Endometrial microvascular endothelial cells (primary cell): ENCODE data around the gene XPO5. TPM values are rescaled to one million over a fixed set of nuclear protein-coding genes. Genes with fewer than 3 reads are reported as not detected.
"Not testable (repeated sequence)": the region's sequence is repeated elsewhere in the genome, so short reads cannot be mapped to it uniquely, and the experiment has no call there.

ENCODE experiments used
- in situ Hi-C: cut with HindIII; loops from 2 replicates; pipeline ENCODE4 v1.10.0; 2017; ENCODE audit warnings: low sequenced_read_pairs, low pct_unique_long_range_greater_than_20kb; ENCODE audit errors: inconsistent ontology term
- total RNA-seq: library from RNA; depleted of rRNA; stranded (reverse); fragments of >200 nt; gene quantifications from one replicate; pipeline ENCODE4 v1.2.3, GENCODE V29; 2015; ENCODE audit errors: inconsistent ontology term

Gene XPO5
- total RNA-seq, 1 donor from 2014 or later: 37.4 TPM

- in situ Hi-C loops: loop anchor here (10.0 kb wide), 1 partner anchor 120 kb away; no protein-coding TSS in a partner anchor
Observed at GRCh38 chr6:43504756-43505593, 70.9 kb downstream of the XPO5 start.

- in situ Hi-C loops: loop anchor here (10.0 kb wide), 1 partner anchor 119 kb away; no protein-coding TSS in a partner anchor
Observed at GRCh38 chr6:43503443-43503842, 72.4 kb downstream of the XPO5 start.

GRCh38 chr6:43502666-43503065 is 73.2 kb downstream of the XPO5 start:
- in situ Hi-C loops: loop anchor here (10.0 kb wide), 1 partner anchor 118 kb away; no protein-coding TSS in a partner anchor

DNA sequence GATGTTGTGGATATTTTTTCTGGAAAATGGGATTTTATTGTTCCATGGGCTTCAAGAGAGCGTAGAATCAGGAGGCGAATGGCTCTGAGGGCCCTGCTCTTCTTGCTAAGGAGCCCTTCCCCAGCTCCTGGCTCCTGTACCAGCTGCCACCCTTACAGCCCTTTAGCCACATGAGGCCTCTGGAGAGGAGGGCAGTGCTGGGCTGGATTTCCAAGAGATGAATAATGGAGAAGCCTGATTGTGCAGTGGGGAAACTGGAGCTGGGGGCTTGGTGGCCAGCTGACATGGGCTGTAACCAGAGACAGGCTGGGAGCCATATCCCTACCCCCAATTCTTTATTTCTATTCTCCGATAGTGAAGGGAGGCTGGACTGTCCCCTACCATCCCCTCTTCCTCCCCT is 74.9 kb downstream of the XPO5 start:
- in situ Hi-C loops: loop anchor here (10.0 kb wide), 1 partner anchor 116 kb away; no protein-coding TSS in a partner anchor

DNA sequence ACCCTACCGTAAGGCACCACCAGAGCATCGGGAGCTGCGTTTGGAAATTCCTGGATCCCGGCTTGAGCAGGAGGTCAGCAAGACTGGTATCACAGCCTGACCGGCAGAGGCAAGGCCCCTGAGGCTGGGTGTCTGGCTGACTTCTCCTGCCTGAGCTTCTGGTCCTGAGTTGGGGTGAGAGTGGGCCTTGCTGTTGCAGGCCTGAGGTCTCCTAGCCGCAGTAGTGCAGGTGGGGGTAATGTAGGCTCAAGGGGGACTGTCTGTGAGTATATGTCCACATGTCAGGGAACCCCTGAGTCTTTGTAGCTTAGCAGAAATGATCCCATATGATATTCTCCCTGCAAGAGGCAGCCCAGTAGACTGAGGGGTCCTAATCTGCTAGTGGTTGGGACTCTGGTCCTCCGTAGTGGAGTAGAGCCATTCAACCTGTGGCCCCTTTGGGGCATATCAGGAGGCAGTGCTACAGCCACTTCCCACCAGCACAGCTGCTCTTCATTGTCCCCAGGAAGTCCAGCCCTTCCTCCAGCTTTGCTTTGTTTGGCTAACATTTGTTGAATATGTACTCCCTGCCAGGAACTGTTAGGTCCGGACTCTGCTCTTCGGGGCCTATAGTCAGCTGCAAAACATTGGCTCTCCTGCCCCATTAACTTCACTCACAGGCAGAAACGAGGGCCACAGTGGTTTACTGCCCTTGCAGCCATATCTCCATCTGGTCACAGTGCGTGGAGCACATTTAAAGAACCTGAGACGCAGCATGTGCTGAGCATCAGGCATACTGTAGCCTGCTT is 76.6 kb downstream of the XPO5 start:
- in situ Hi-C loops: no loop called here

GRCh38 chr6:43498291-43498690 is 77.5 kb downstream of the XPO5 start:
- in situ Hi-C loops: not testable (repeated sequence)

DNA sequence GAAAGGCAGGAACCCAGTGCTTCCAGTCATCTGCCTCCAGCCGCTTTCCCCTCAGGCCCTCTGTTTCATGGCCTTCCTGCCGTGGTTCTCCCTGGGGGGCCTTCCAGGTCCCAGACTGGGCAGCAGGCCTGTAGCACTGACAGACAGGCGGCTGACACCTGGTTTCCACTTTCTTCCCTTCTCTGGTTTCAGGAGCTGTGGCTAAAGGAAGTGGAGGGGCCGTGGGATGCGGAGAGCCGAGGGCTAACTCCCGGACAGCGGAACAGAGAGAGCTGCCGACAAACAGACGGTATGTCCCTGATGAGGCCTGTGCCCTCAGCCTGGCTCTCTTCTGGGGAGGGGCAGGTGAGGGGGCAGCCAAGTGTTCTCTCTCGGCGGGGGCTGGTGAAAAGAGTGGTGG is 78.1 kb downstream of the XPO5 start:
- in situ Hi-C loops: no loop called here

DNA sequence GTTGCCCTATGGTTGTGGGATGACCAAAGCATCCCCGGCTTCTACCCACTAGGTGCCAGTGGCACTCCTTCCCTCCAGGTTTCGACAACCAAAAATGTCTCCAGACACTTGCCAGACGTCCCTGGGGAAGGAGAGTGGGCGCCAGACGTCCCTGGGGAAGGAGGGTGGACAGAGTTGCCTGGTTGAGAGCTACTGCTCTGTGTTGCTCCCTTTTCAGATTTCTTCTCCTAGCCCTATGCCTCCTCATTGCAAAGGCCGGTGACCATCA is 78.8 kb downstream of the XPO5 start:
- in situ Hi-C loops: no loop called here

DNA sequence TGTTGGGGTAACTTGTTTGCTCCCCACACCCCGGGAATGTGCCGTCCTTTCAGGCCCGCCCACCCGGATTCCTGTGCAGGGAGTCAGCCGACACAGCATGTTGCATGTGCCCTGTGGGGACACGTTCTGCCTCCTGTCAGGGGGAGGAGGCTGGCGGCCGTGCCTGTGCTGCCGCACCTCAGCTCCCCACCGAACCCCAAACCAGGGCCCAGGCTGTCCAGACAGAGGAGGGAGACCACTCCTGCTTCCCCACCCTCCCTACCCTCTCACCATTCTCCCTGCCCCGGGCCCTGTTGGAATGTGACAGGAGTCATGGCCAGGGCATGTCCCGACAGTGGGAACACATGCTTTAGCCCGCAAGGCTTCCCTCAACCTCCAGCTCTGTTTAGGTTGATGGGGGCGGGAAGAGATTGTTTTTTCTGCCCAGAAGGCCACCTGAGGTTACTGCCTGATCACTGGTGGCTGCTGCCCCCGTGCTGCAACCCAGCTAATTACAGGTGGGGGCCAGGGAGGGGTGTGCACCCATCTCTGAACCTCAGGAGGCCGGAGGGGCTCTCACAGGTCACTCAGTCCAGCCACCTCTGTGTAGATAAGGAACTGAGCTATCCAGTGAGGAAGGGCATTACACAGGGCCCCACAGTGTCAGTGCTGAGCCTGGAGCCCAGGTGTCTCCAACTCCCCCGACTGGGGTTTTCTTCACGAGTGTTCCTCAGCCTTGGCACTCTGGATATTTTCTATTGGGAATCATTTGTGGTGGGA is 79.3 kb downstream of the XPO5 start:
- in situ Hi-C loops: no loop called here

- in situ Hi-C loops: no loop called here
Observed at GRCh38 chr6:43495409-43495941, 80.4 kb downstream of the XPO5 start.

GRCh38 chr6:43494766-43495165 is 81.1 kb downstream of the XPO5 start:
- in situ Hi-C loops: no loop called here

DNA sequence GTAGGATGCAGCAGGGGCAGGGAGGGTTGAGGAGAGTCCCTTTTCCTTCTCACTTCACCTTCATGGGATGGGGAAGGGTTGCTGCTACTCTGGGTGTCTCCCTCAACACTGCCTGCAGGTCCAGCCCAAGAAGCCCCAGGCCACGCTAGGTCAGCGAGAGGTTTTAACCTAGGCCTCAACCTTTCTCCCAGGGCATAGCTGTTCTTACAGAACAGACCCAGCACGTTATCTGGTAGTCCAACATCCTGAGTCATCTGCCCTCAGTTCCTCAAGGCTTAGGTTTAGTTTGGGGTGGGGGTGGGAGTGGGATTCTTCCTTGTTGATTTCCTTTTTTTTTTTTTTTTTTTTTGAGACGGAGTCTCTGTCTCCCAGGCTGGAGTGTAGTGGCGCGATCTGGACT is 81.5 kb downstream of the XPO5 start:
- in situ Hi-C loops: no loop called here

GRCh38 chr6:43493833-43494232 is 82.0 kb downstream of the XPO5 start:
- in situ Hi-C loops: no loop called here

- in situ Hi-C loops: no loop called here
Observed at GRCh38 chr6:43493230-43493629, 82.6 kb downstream of the XPO5 start.

- in situ Hi-C loops: no loop called here
Observed at GRCh38 chr6:43492673-43493072, 83.2 kb downstream of the XPO5 start.

- in situ Hi-C loops: no loop called here
Observed at GRCh38 chr6:43491750-43492661, 83.8 kb downstream of the XPO5 start.

DNA sequence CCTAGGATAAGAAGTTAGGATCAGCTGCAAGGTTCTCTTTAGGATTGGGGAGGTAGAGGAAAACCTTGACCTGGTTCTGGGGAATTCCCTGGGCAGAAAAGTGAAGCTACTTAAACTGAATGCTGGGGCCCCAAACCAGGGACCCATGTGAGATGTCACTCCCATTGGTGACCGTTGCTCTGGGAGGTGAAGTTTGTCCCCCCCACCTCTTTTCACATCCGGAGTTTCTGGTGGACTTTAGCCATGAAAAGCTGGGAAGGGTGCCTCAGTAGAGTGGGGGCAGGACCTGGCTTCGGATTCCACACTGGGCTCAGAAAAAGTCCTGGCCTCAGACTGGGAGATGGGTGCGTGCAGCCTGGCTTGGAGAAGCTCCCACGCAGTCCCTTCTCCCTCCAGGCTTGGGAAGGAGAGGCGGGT is 85.3 kb downstream of the XPO5 start:
- in situ Hi-C loops: no loop called here
